GM18502 (cell line): Measurements from ENCODE around the gene PRSS27.

ENCODE experiments used
- ATAC-seq: cut with Tn5 transposase; IDR thresholded peaks from one replicate; pipeline ENCODE4 v1.9.1; 2021; ENCODE audit warnings: mild to moderate bottlenecking; ENCODE audit not compliant: unreplicated experiment, poor library complexity

Gene PRSS27

GRCh38 chr16:2734844-2735515 lies 15.0 kb upstream of the PRSS27 start:
- ATAC-seq, result no peak

- no peak for ATAC-seq
These were observed 8.0 kb upstream of the PRSS27 start for GRCh38 chr16:2728034-2728433.

GRCh38 chr16:2726923-2727322 lies 6.9 kb upstream of the PRSS27 start:
- no peak for ATAC-seq

GRCh38 chr16:2724816-2725348 lies 4.9 kb upstream of the PRSS27 start:
- ATAC-seq, result no peak

GRCh38 chr16:2724088-2724676 lies 4.2 kb upstream of the PRSS27 start:
- no peak for ATAC-seq

- peak; percentile 6 for ATAC-seq
These were observed 1.7 kb upstream of the PRSS27 start for GRCh38 chr16:2721634-2722173.

GRCh38 chr16:2720719-2721633 lies 952 bp upstream of the PRSS27 start:
- peak; percentile 81 for ATAC-seq

- ATAC-seq, result no peak
These were observed 528 bp downstream of the PRSS27 start for GRCh38 chr16:2719328-2720063.

- ATAC-seq, result no peak
These were observed 2.4 kb downstream of the PRSS27 start for GRCh38 chr16:2717383-2718263.

GRCh38 chr16:2716948-2717347 lies 3.1 kb downstream of the PRSS27 start:
- ATAC-seq, result no peak

- ATAC-seq, result no peak
These were observed 3.8 kb downstream of the PRSS27 start for GRCh38 chr16:2715966-2716885.

- no peak for ATAC-seq
These were observed 4.5 kb downstream of the PRSS27 start for GRCh38 chr16:2715519-2715918.

GRCh38 chr16:2715064-2715463 lies 5.0 kb downstream of the PRSS27 start:
- no peak for ATAC-seq

- no peak for ATAC-seq
These were observed 5.8 kb downstream of the PRSS27 start for GRCh38 chr16:2713985-2714774.

GRCh38 chr16:2713523-2713922 lies 6.5 kb downstream of the PRSS27 start:
- no peak for ATAC-seq

GRCh38 chr16:2712546-2712945 lies 7.5 kb downstream of the PRSS27 start:
- ATAC-seq, result no peak

- ATAC-seq, result no peak
These were observed 8.0 kb downstream of the PRSS27 start for GRCh38 chr16:2712063-2712441.
